Loucy (cell line): ENCODE results near the gene XXYLT1.

Experiments
- CTCF ChIP-seq: fragments of 200-600 bp; sonication (generic); conservative IDR thresholded peaks from 2 replicates; pipeline ENCODE4 v1.5.1; 2014; ENCODE audit warnings: mild to moderate bottlenecking, antibody characterized with exemption, low read length
- EZH2phosphoT487 ChIP-seq: fragments of 200-600 bp; IDR thresholded peaks from 2 replicates; pipeline ENCODE4 v1.6.1; 2018; ENCODE audit warnings: antibody characterized with exemption, mild to moderate bottlenecking, moderate library complexity, borderline replicate concordance

- TF ChIP-seq CTCF: no peak
- TF ChIP-seq EZH2phosphoT487: no peak
Measured at GRCh38 chr3:195034541-195034940, 236.4 kb downstream of the XXYLT1 start.
